Ovary (tissue), 10 donors: ENCODE data around the gene SULT1A3. TPM values are rescaled to one million over a fixed set of nuclear protein-coding genes. Genes with fewer than 3 reads are reported as not detected.
"Not testable (repeated sequence)": the region's sequence is repeated elsewhere in the genome, so short reads cannot be mapped to it uniquely, and the experiment has no call there.

Source experiments
- DNase-seq, 5 donors: peaks; one replicate each; pipeline ENCODE4 v3.0.0-alpha.2; 2019 to 2020
- H3K27ac ChIP-seq, 2 donors: fragments of 200-600 bp; one replicate each; pipeline versions ENCODE4 v1.5.1 to v1.8.0; 2019 to 2022
- H3K27me3 ChIP-seq: fragments of 200-600 bp; one replicate; pipeline ENCODE4 v1.8.0; 2022
- H3K36me3 ChIP-seq: fragments of 200-600 bp; sonication (generic); one replicate; pipeline ENCODE4 v1.5.1; 2019
- H3K4me1 ChIP-seq: one replicate; pipeline ENCODE4 v1.8.1; 2013; ENCODE audit warnings: mild to moderate bottlenecking, moderate library complexity; ENCODE audit not compliant: insufficient read depth
- H3K4me3 ChIP-seq: fragments of 200-600 bp; sonication (generic); one replicate; pipeline ENCODE4 v1.5.1; 2017
- H3K9me3 ChIP-seq, 2 donors: fragments of 200-600 bp in 1 of 2; sonication (generic) in 1 of 2; one replicate each; pipeline versions ENCODE4 v1.5.1 to v1.8.1; 2013 to 2019; ENCODE audit warnings: mild to moderate bottlenecking in 1 of 2, moderate library complexity in 1 of 2
- CTCF ChIP-seq, 3 donors: fragments of 450-650 bp in 2 of 3; fragments of 200-600 bp in 1 of 3; IDR thresholded peaks; one replicate each; pipeline versions ENCODE4 v1.5.1 to v1.8.0; 2016 to 2022; ENCODE audit warnings: antibody characterized with exemption in 3 of 3, mild to moderate bottlenecking in 1 of 3
- EP300 ChIP-seq: sonication (generic); formaldehyde crosslinking; IDR thresholded peaks from one replicate; pipeline ENCODE4 v1.6.1; 2017; ENCODE audit warnings: antibody characterized with exemption
- POLR2A ChIP-seq: fragments of 450-650 bp; IDR thresholded peaks from one replicate; pipeline ENCODE4 v1.6.1; 2017; ENCODE audit warnings: antibody characterized with exemption, mild to moderate bottlenecking, moderate library complexity
- WGBS, 3 donors: extraction: QIAGEN DNeasy Blood & Tissue Kit in 1 of 3; methylation state at CpG; one replicate each; pipeline versions ENCODE4 v1.1.5 to v1.1.7; 2013 to 2017; 5-methylcytosine and 5-hydroxymethylcytosine counted together
- intact Hi-C, 4 donors: fragments of 100-400 bp; cut with DNase I; formaldehyde crosslinking; loops; one replicate each; pipeline versions ENCODE4 v1.11.0 to v1.15.1; 2022 to 2023
- long read RNA-seq, 3 donors: library from polyadenylated mRNA in 2 of 3; unstranded in 2 of 3; transcript quantifications; one replicate each; pipeline ENCODE4 v2.0.0 and lab custom pipeline, GENCODE V29; 2021 to 2026
- polyA plus RNA-seq, 2 donors: library from polyadenylated mRNA; stranded (reverse); fragments of 200-250 nt in 1 of 2; fragments of 350-450 nt in 1 of 2; fragmentation: Illumina TruSeq in 1 of 2; extraction: RNeasy Lipid Tissue Mini Kit (QIAGEN cat#74804) in 1 of 2; gene quantifications; one replicate each; pipeline ENCODE4 v1.2.3, GENCODE V29; 2013 to 2014
- total RNA-seq, 7 donors: library from RNA; depleted of rRNA in 2 of 7; stranded (reverse); fragments of >200 nt in 2 of 7; fragmentation: NEBNext Ultra II Directional in 3 of 7; extraction: Animal tissue kit (Norgen Biotek cat#: 25700) in 3 of 7; gene quantifications; one replicate each; pipeline versions ENCODE4 v1.1.0 to v1.2.4, GENCODE V29; 2016 to 2023
- donor health status: DM: no; HTN: no; CAD: no; lungs with moderate emphysema.
- donor health status: DM: no; HTN: no; CAD: no.
- donor health status: Bipolar disorder and iron deficiency.
- donor health status: DM: yes; HTN: yes; CAD: no.
- donor health status: DM: no; HTN: no; CAD: no.
- donor health status: DM: yes; HTN: yes; CAD: no.

The SULT1A3 gene
- 10 to 100 TPM in 4 of 7 donors, 1 to 10 TPM in 3; 4.1 to 12.5 (median 10.5) TPM for total RNA-seq
- 10 to 100 TPM in 1 of 2 donors, 1 to 10 TPM in 1; 9.9 to 10.0 TPM for polyA plus RNA-seq
- long read RNA-seq, donor 1, partial matches to known transcripts, result 0 of 1 reads
- long read RNA-seq, donor 1, other reads (novel, unspliced or antisense), result 0 of 1 reads
- long read RNA-seq, donor 2, result 0 reads
- long read RNA-seq, donor 3, partial matches to known transcripts, result 1 of 5 reads
- long read RNA-seq, donor 3, other reads (novel, unspliced or antisense), result 1 of 5 reads

- intact Hi-C loops, DNase-seq, H3K27ac ChIP-seq, H3K4me3 ChIP-seq, H3K9me3 ChIP-seq, H3K36me3 ChIP-seq, H3K27me3 ChIP-seq, H3K4me1 ChIP-seq: not testable (repeated sequence)
- WGBS, 3 donors, result no CpG with 5 or more reads among the region's 3 CpGs
Measured at GRCh38 chr16:30199049-30199448, at the start of gene SULT1A3. Gene SULT1A3, plus strand, starts transcription at chr16:30199255. Its CDS starts 1,474 bp downstream, at chr16:30200729.

GRCh38 chr16:30151091-30151490, 48.0 kb upstream of the SULT1A3 start:
- Histone ChIP-seq H3K4me1 (no peaks in the 10 kb centered on the region), H3K4me3 (no peak overlapping the region), H3K9me3 (no peaks in the 10 kb centered on the region), H3K27me3 (no peaks in the 10 kb centered on the region), H3K27ac (no peak overlapping the region), H3K36me3 (no peaks in the 10 kb centered on the region)
- WGBS, 3 donors, result 85 to 91% (median 87%) methylated on average over 7 of the region's 7 CpGs
- intact Hi-C loops, result no loop called here
- DNase-seq, result no peak
- TF ChIP-seq EP300, result no peak
- TF ChIP-seq CTCF (IDR thresholded peaks at IDR 0.05), result no peak
- TF ChIP-seq POLR2A, result no peak

- Histone ChIP-seq H3K27me3 (no peaks in the 10 kb centered on the region), H3K27ac (no peak overlapping the region), H3K4me1 (no peaks in the 10 kb centered on the region), H3K9me3 (no peaks in the 10 kb centered on the region), H3K4me3 (no peak overlapping the region), H3K36me3 (no peaks in the 10 kb centered on the region)
- 91 to 97% (median 94%) methylated on average over 9 of the region's 9 CpGs for WGBS, 3 donors
- intact Hi-C loops, result no loop called here
- no peak for DNase-seq
- TF ChIP-seq POLR2A (no peak), EP300 (no peak), CTCF (IDR thresholded peaks at IDR 0.05) (no peak)
Measured at GRCh38 chr16:30152517-30152916, 46.5 kb upstream of the SULT1A3 start.

- intact Hi-C loops, result no loop called here
Measured at GRCh38 chr16:30155188-30155587, 43.9 kb upstream of the SULT1A3 start.

More at GRCh38 chr16:30155188-30155587, 43.9 kb upstream of the SULT1A3 start:
- no peak for DNase-seq
- Histone ChIP-seq H3K9me3 (no peaks in the 10 kb centered on the region), H3K27ac (no peak overlapping the region), H3K36me3 (no peaks in the 10 kb centered on the region), H3K27me3 (no peaks in the 10 kb centered on the region), H3K4me3 (no peak overlapping the region), H3K4me1 (no peaks in the 10 kb centered on the region)
- TF ChIP-seq CTCF (IDR thresholded peaks at IDR 0.05), result no peak
- TF ChIP-seq POLR2A, result no peak
- no peak for TF ChIP-seq EP300
- 93 to 94% (median 93%) methylated on average over 5 of the region's 5 CpGs for WGBS, 3 donors
